Measurements from ENCODE around the gene OR6F1. TPM values are rescaled to one million over a fixed set of nuclear protein-coding genes. Genes with fewer than 3 reads are reported as not detected.

OR6F1 gene
- total RNA-seq, 2 donors from 2014 or later = not detected

DNA sequence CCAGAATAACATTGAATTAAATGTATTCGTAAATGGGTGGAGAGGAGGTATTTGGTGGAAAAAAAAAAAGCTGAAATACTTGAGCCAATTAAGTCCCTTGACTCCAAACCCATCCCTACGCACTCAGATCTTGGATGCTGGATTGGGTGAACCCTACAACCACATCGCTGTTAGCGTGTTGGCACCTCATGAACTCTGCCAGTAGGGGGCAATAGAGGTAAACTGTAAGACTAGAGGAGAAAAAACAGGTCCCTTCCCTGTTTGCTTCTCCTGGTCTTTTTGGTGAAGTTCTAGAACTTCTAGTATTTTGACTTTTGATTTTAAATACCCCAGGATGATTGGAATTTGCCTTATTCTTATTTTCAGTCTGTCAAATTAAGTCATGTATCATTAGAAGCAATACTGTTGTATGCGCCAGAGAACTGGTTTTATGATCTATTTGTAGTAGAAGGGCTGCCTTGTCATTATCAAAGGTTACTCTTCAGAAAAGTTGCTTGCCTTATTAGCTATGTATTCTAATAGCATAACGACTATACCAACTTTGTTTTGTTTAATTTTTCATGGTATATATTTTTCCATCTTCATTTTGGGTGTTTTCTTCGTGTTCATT is 35.1 kb downstream of the OR6F1 start:
- peaks cover 0 to 3% of the 10 kb centered on the region in 2 donors for H3K27me3 Mint-ChIP-seq
- H3K4me3 Mint-ChIP-seq = no peak overlapping the region
- no peak overlapping the region for H3K27ac Mint-ChIP-seq
- H3K4me1 Mint-ChIP-seq (ENCODE audit: low read depth in 2 of 2) = no peaks in the 10 kb centered on the region
- no peaks in the 10 kb centered on the region for H3K9me3 Mint-ChIP-seq
- DNase-seq (ENCODE audit: low spot score) (no peak), ATAC-seq (no peak)
- no peaks in the 10 kb centered on the region for H3K36me3 Mint-ChIP-seq

GRCh38 chr1:247680171-247680570 is 36.3 kb downstream of the OR6F1 start:
- H3K27me3 Mint-ChIP-seq = no peaks in the 10 kb centered on the region
- no peak overlapping the region for H3K4me3 Mint-ChIP-seq
- no peaks in the 10 kb centered on the region for H3K9me3 Mint-ChIP-seq
- DNase-seq (ENCODE audit: low spot score) = no peak
- H3K36me3 Mint-ChIP-seq = no peaks in the 10 kb centered on the region
- no peaks in the 10 kb centered on the region for H3K4me1 Mint-ChIP-seq (ENCODE audit: low read depth in 2 of 2)
- no peak overlapping the region for H3K27ac Mint-ChIP-seq
- no peak for ATAC-seq

- H3K36me3 Mint-ChIP-seq = no peaks in the 10 kb centered on the region
- H3K27ac Mint-ChIP-seq = no peak within 1 kb of the TSS
- DNase-seq (ENCODE audit: low spot score) = no peak
- no peak within 1 kb of the TSS for H3K4me3 Mint-ChIP-seq
- no peak for ATAC-seq
- no peaks in the 10 kb centered on the region for H3K27me3 Mint-ChIP-seq
- no peaks in the 10 kb centered on the region for H3K4me1 Mint-ChIP-seq (ENCODE audit: low read depth in 2 of 2)
- no peaks in the 10 kb centered on the region for H3K9me3 Mint-ChIP-seq
These were observed 36.8 kb downstream of the OR6F1 start, which contains the start of gene OR13G1 for GRCh38 chr1:247679639-247680038. Gene OR13G1 (minus strand): TSS chr1:247679739. CDS start chr1:247673041, 6,698 bp downstream.

DNA sequence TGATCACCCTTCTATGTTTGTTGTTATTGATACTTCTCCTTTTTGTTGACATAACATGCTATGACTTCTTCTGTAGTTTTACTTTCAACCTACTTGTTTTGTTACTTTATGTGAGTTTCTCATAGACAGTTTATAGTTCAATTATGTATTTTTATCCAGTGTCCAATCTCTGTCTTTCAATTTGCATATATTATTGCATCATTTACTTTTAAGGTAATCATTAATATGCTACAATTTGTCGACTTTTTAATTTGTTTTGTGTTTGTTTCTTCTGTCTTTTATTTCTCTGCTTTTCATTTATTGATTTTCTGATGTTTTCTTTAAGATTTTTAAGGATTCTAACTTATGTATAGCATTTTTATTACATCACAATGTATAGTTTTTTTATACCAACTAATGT is 47.2 kb downstream of the OR6F1 start:
- Mint-ChIP-seq H3K36me3 (peaks cover 6% of the 10 kb centered on the region), H3K4me1 (ENCODE audit: low read depth in 2 of 2) (no peaks in the 10 kb centered on the region), H3K4me3 (no peak overlapping the region), H3K27ac (no peak overlapping the region), H3K9me3 (peaks cover 5% of the 10 kb centered on the region), H3K27me3 (no peaks in the 10 kb centered on the region)
- DNase-seq (ENCODE audit: low spot score) (no peak), ATAC-seq (no peak)

Other genes starting within 250 kb of the OR6F1 start
- not detected for gene OR2C3, start 180.2 kb downstream of the OR6F1 start, total RNA-seq
- gene GCSAML, start 167.5 kb downstream of the OR6F1 start, total RNA-seq = 1 to 10 TPM in 1 of 2 donors, under 1 TPM in 1; 0.57 to 3.3 TPM
- not detected for gene OR2G2, start 128.3 kb downstream of the OR6F1 start, total RNA-seq
- gene OR2G3, start 111.1 kb downstream of the OR6F1 start, total RNA-seq = not detected
- gene OR13G1, start 36.9 kb downstream of the OR6F1 start, total RNA-seq = not detected
- not detected for gene OR14K1, start 22.0 kb upstream of the OR6F1 start, total RNA-seq
- gene OR14A2, start 31.5 kb upstream of the OR6F1 start, total RNA-seq = not detected
- not detected for gene OR1C1, start 43.9 kb upstream of the OR6F1 start, total RNA-seq
- not detected for gene OR14A16, start 107.5 kb upstream of the OR6F1 start, total RNA-seq
- not detected for gene OR11L1, start 125.2 kb upstream of the OR6F1 start, total RNA-seq
- under 1 TPM; 0.39 to 0.50 TPM for gene TRIM58, start 140.5 kb upstream of the OR6F1 start, total RNA-seq
- under 1 TPM; 0.31 to 0.47 TPM for gene OR2W3, start 178.9 kb upstream of the OR6F1 start, total RNA-seq
- not detected for gene OR2T8, start 203.6 kb upstream of the OR6F1 start, total RNA-seq
- gene OR2AJ1, start 208.2 kb upstream of the OR6F1 start, total RNA-seq = not detected
- gene OR2L8, start 232.2 kb upstream of the OR6F1 start, total RNA-seq = under 1 TPM in 1 of 2 donors, not detected in 1; 0.47 TPM
- not detected for gene OR2AK2, start 248.6 kb upstream of the OR6F1 start, total RNA-seq

Measured in natural killer cell treated with Interleukin-12 subunit alpha and Interleukin-12 subunit beta and Interleukin-15 and Interleukin-18, amount 100 ng/mL, for 72 hours (primary cell).